Panc1 (cell line): ENCODE results near the gene SOX21. TPM values are rescaled to one million over a fixed set of nuclear protein-coding genes. Genes with fewer than 3 reads are reported as not detected.

Source experiments
- ATAC-seq: fragments of 200-7000 bp; cut with Tn5 transposase; 2 replicates; pipeline ENCODE4 v1.9.1; 2020; ENCODE audit warnings: mild to moderate bottlenecking, moderate library complexity
- BruUV-seq: library from RNA; stranded (reverse); fragments of 400-500 nt; replicated peaks from 2 replicates; lab custom pipeline; 2021; lab: Mats Ljungman, UMichigan
- CTCF ChIA-PET: fragments of 300-600 bp; sonication (Branson Sonifier 250); formaldehyde crosslinking; loops from one replicate; lab custom pipeline; 2022; ENCODE audit warnings: antibody characterized with exemption; lab: Charles Lee
- POLR2A ChIA-PET: fragments of 300-600 bp; sonication (Branson Sonifier 250); formaldehyde crosslinking; loops from one replicate; lab custom pipeline; 2022; ENCODE audit warnings: antibody characterized with exemption; lab: Charles Lee
- DNase-seq: peaks from one replicate; pipeline ENCODE4 v3.0.0-alpha.2; 2010; ENCODE audit warnings: low read depth, low spot score
- H3K27ac ChIP-seq: 2 replicates; pipeline ENCODE4 v1.5.1; 2011; ENCODE audit warnings: mild to moderate bottlenecking, low read length, inconsistent platforms
- H3K27me3 ChIP-seq: fragments of 200-500 bp; sonication (Bioruptor generic); 2 replicates; pipeline ENCODE4 v1.6.0; 2014; ENCODE audit warnings: low read length, inconsistent platforms; ENCODE audit not compliant: control insufficient read depth, insufficient read depth
- H3K36me3 ChIP-seq: fragments of 200-500 bp; sonication (Bioruptor generic); 2 replicates; pipeline ENCODE4 v1.5.1; 2014; ENCODE audit warnings: inconsistent platforms, mild to moderate bottlenecking, low read length, moderate library complexity; ENCODE audit not compliant: control insufficient read depth, insufficient read depth
- H3K4me1 ChIP-seq: 2 replicates; pipeline ENCODE4 v1.5.1; 2011; ENCODE audit warnings: inconsistent platforms, mild to moderate bottlenecking, low read length, moderate library complexity; ENCODE audit not compliant: control insufficient read depth, insufficient read depth
- H3K4me3 ChIP-seq, 2 experiments: 2 replicates each; pipeline ENCODE4 v1.5.1; 2011 to 2012; ENCODE audit warnings: low read depth in 2 of 2, low read length in 2 of 2, mild to moderate bottlenecking in 2 of 2, inconsistent platforms in 1 of 2, moderate library complexity in 1 of 2
- H3K9me3 ChIP-seq: fragments of 200-500 bp; sonication (Bioruptor generic); 2 replicates; pipeline ENCODE4 v1.5.1; 2014; ENCODE audit warnings: low read depth, mild to moderate bottlenecking, inconsistent platforms, low read length, moderate library complexity; ENCODE audit not compliant: control insufficient read depth, insufficient read depth
- POLR2AphosphoS5 ChIP-seq: IDR thresholded peaks from 2 replicates; pipeline ENCODE4 v1.6.1; 2012; ENCODE audit warnings: mild to moderate bottlenecking, low read depth, low read length, moderate library complexity
- REST ChIP-seq, 2 experiments: IDR thresholded peaks; 2 replicates each; pipeline ENCODE4 v1.6.1; 2011 to 2012; ENCODE audit warnings: low read depth in 2 of 2, control low read depth in 1 of 2, low read length in 1 of 2, mild to moderate bottlenecking in 1 of 2, moderate library complexity in 1 of 2; ENCODE audit not compliant: insufficient read depth in 1 of 2
- SIN3A ChIP-seq: IDR thresholded peaks from 2 replicates; pipeline ENCODE4 v1.6.1; 2012; ENCODE audit warnings: low read depth, mild to moderate bottlenecking, low read length, moderate library complexity, borderline replicate concordance; ENCODE audit not compliant: insufficient read depth
- TCF7L2 ChIP-seq: IDR thresholded peaks from 2 replicates; pipeline ENCODE4 v1.6.1; 2011; ENCODE audit warnings: mild to moderate bottlenecking, low read depth, low read length, inconsistent platforms
- in situ Hi-C: cut with HindIII; loops from 2 replicates; pipeline ENCODE4 v1.10.0; 2016; ENCODE audit warnings: low sequenced_read_pairs, low pct_unique_long_range_greater_than_20kb
- intact Hi-C: fragments of 100-400 bp; cut with micrococcal nuclease; formaldehyde crosslinking; loops from one replicate; pipeline ENCODE4 v1.10.0; 2022; ENCODE audit not compliant: unreplicated experiment
- total RNA-seq: library from RNA; stranded (reverse); gene quantifications from one replicate; pipeline ENCODE4 v1.2.1, GENCODE V29; 2021; ENCODE audit not compliant: unreplicated experiment
- TF ChIP-seq, protein P1 (sequence below): fragments of 450-650 bp; IDR thresholded peaks from 2 replicates; pipeline ENCODE4 v1.5.1; 2017; ENCODE audit warnings: mild to moderate bottlenecking

Gene SOX21
- total RNA-seq, 1 experiment from 2014 or later: 3.5 TPM

GRCh38 chr13:94703271-94703670, 9.1 kb downstream of the SOX21 start:
- H3K27ac ChIP-seq: no peak overlapping the region
- ATAC-seq (peak; percentile 22; the same call in 1 of the 2 replicates), DNase-seq (no peak)
- ChIA-PET POLR2A (no interaction called here), CTCF (no interaction called here)
- in situ Hi-C loops: no loop called here
- no peaks in the 10 kb centered on the region for H3K9me3 ChIP-seq
- TF ChIP-seq TCF7L2 (no peak), REST (IDR thresholded peaks at IDR 0.05; ENCODE audit: insufficient read depth in 1 of 2, low read depth in 2 of 2, low read length in 1 of 2) (no peak), POLR2AphosphoS5 (no peak), SIN3A (no peak)
- TF ChIP-seq, protein P1, sequence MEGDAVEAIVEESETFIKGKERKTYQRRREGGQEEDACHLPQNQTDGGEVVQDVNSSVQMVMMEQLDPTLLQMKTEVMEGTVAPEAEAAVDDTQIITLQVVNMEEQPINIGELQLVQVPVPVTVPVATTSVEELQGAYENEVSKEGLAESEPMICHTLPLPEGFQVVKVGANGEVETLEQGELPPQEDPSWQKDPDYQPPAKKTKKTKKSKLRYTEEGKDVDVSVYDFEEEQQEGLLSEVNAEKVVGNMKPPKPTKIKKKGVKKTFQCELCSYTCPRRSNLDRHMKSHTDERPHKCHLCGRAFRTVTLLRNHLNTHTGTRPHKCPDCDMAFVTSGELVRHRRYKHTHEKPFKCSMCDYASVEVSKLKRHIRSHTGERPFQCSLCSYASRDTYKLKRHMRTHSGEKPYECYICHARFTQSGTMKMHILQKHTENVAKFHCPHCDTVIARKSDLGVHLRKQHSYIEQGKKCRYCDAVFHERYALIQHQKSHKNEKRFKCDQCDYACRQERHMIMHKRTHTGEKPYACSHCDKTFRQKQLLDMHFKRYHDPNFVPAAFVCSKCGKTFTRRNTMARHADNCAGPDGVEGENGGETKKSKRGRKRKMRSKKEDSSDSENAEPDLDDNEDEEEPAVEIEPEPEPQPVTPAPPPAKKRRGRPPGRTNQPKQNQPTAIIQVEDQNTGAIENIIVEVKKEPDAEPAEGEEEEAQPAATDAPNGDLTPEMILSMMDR: no peak
- H3K4me1 ChIP-seq: peaks cover 4% of the 10 kb centered on the region; the same call in 1 of the 2 replicates
- peaks cover 2% of the 10 kb centered on the region; the same call in 1 of the 2 replicates for H3K27me3 ChIP-seq
- intact Hi-C loops: no loop called here
- no TSS peak for BruUV-seq
- no peaks in the 10 kb centered on the region for H3K36me3 ChIP-seq
- H3K4me3 ChIP-seq: peak overlapping the region in 1 of 2 experiments; percentile 33; a peak in 2 of 4 replicates

GRCh38 chr13:94702181-94703041, 9.9 kb downstream of the SOX21 start:
- TF ChIP-seq REST (IDR thresholded peaks at IDR 0.05; ENCODE audit: insufficient read depth in 1 of 2, low read depth in 2 of 2, low read length in 1 of 2) (no peak), POLR2AphosphoS5 (no peak), TCF7L2 (no peak), SIN3A (no peak)
- TF ChIP-seq, protein P1: no peak
- in situ Hi-C loops (no loop called here), intact Hi-C loops (no loop called here)
- Histone ChIP-seq H3K27me3 (peaks cover 2% of the 10 kb centered on the region; the same call in 1 of the 2 replicates), H3K4me1 (peaks cover 4% of the 10 kb centered on the region; the same call in 1 of the 2 replicates), H3K27ac (no peak overlapping the region), H3K9me3 (no peaks in the 10 kb centered on the region), H3K36me3 (no peaks in the 10 kb centered on the region), H3K4me3 (no peak overlapping the region)
- DNase-seq (no peak), ATAC-seq (no peak)
- no TSS peak for BruUV-seq
- ChIA-PET POLR2A (no interaction called here), CTCF (no interaction called here)
